ENCODE data around the gene DOK5. TPM values are rescaled to one million over a fixed set of nuclear protein-coding genes. Genes with fewer than 3 reads are reported as not detected.

Gene DOK5
- total and polyA plus RNA-seq, 4 donors: 19.1 to 45.7 (median 32.7) TPM

DNA sequence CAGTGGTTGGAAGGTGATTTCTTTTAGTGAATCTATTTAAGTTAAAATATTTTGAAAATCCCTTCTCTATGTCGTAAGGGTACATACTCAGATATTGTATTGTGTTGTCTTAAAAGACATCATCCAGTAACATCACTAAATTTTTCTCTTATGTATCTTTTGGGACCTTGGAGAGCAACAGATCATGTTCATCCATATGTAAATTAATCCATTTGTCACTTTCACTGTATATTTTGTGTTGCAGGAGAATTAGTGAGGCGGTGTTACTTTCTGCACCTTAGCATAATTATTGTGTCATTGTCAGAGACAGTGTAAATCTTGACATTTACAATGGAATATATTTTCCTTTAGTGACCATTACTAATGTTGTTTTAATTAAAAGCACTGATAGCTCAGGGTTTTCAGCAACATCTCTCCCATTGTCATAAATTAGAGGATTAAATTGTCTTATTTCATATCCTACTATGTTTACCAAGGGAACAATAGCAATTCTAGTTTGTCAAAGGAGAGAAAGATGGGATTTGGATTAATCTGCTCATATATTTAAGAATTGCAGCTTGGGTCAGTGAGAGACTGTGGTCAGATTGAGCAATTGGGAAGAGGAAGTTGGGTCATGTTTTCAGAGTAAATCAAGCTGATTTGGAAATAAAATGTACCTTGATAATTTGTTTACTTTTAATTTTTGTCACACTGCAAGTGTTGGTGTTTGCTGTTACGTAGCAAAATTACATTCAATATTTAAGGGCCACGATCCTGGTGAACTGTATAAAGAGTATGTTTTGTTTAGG is 22.7 kb downstream of the DOK5 start:
- no peaks in the 10 kb centered on the region for H3K36me3 ChIP-seq (ENCODE audit: control insufficient read depth, insufficient read depth, low read length)
- no CpG with 5 or more reads among the region's 4 CpGs for WGBS (ENCODE audit: insufficient coverage)
- H3K27ac ChIP-seq (ENCODE audit: low read depth, low read length): no peak overlapping the region
- DNase-seq (ENCODE audit: low read depth in 4 of 6, low spot score in 6 of 6): peak in 1 of 6 donors; percentile 53
- no peaks in the 10 kb centered on the region for H3K27me3 ChIP-seq (ENCODE audit: control insufficient read depth, insufficient read depth, low read length)
- H3K4me3 ChIP-seq (ENCODE audit: low read depth, low read length): no peak overlapping the region
- H3K9me3 ChIP-seq (ENCODE audit: control insufficient read depth, insufficient read depth, low read length): no peaks in the 10 kb centered on the region
- H3K4me1 ChIP-seq (ENCODE audit: control insufficient read depth, insufficient read depth, low read length): no peaks in the 10 kb centered on the region

DNA sequence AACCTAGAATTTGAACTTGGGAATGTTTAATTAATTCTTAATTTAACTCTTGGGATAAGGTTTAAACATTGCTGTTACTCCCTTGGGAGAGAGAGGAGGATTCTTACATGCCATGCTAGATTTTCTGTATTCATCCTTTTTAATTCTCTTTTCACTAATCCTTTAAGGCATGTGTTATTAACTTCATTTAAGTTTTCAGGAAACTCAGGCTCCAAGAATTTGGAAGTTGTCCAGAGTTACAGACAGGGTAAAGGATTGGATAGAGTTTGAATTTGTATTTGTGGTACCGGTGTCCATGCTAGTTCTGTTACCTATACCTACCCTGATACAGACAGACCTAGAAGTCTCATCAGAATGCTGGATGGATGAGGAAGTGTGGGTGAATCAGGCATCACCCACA is 23.7 kb downstream of the DOK5 start:
- Histone ChIP-seq H3K27me3 (ENCODE audit: control insufficient read depth, insufficient read depth, low read length) (no peaks in the 10 kb centered on the region), H3K9me3 (ENCODE audit: control insufficient read depth, insufficient read depth, low read length) (no peaks in the 10 kb centered on the region), H3K4me1 (ENCODE audit: control insufficient read depth, insufficient read depth, low read length) (no peaks in the 10 kb centered on the region), H3K27ac (ENCODE audit: low read depth, low read length) (no peak overlapping the region), H3K4me3 (ENCODE audit: low read depth, low read length) (no peak overlapping the region), H3K36me3 (ENCODE audit: control insufficient read depth, insufficient read depth, low read length) (no peaks in the 10 kb centered on the region)
- no peak for DNase-seq (ENCODE audit: low read depth in 4 of 6, low spot score in 6 of 6)
- WGBS (ENCODE audit: insufficient coverage): no CpG with 5 or more reads among the region's 1 CpG

GRCh38 chr20:54502179-54502578 is 26.8 kb downstream of the DOK5 start:
- no CpG with 5 or more reads among the region's 4 CpGs for WGBS (ENCODE audit: insufficient coverage)
- Histone ChIP-seq H3K27me3 (ENCODE audit: control insufficient read depth, insufficient read depth, low read length) (no peaks in the 10 kb centered on the region), H3K4me1 (ENCODE audit: control insufficient read depth, insufficient read depth, low read length) (no peaks in the 10 kb centered on the region), H3K27ac (ENCODE audit: low read depth, low read length) (no peak overlapping the region), H3K4me3 (ENCODE audit: low read depth, low read length) (no peak overlapping the region), H3K36me3 (ENCODE audit: control insufficient read depth, insufficient read depth, low read length) (no peaks in the 10 kb centered on the region), H3K9me3 (ENCODE audit: control insufficient read depth, insufficient read depth, low read length) (no peaks in the 10 kb centered on the region)
- no peak for DNase-seq (ENCODE audit: low read depth in 4 of 6, low spot score in 6 of 6)

GRCh38 chr20:54506643-54507042 is 31.2 kb downstream of the DOK5 start:
- Histone ChIP-seq H3K36me3 (ENCODE audit: control insufficient read depth, insufficient read depth, low read length) (no peaks in the 10 kb centered on the region), H3K4me3 (ENCODE audit: low read depth, low read length) (no peak overlapping the region), H3K27me3 (ENCODE audit: control insufficient read depth, insufficient read depth, low read length) (no peaks in the 10 kb centered on the region), H3K4me1 (ENCODE audit: control insufficient read depth, insufficient read depth, low read length) (peaks cover 4% of the 10 kb centered on the region), H3K9me3 (ENCODE audit: control insufficient read depth, insufficient read depth, low read length) (no peaks in the 10 kb centered on the region), H3K27ac (ENCODE audit: low read depth, low read length) (no peak overlapping the region)
- WGBS (ENCODE audit: insufficient coverage): 93% methylated on average over 5 of the region's 6 CpGs
- no peak for DNase-seq (ENCODE audit: low read depth in 4 of 6, low spot score in 6 of 6)

- 32% methylated on average over 4 of the region's 7 CpGs for WGBS (ENCODE audit: insufficient coverage)
These were observed 35.2 kb downstream of the DOK5 start for GRCh38 chr20:54510541-54511129.

GRCh38 chr20:54512694-54513093 is 37.3 kb downstream of the DOK5 start:
- peaks cover 4% of the 10 kb centered on the region for H3K4me1 ChIP-seq (ENCODE audit: control insufficient read depth, insufficient read depth, low read length)
- 100% methylated on average over 2 of the region's 4 CpGs for WGBS (ENCODE audit: insufficient coverage)
- H3K27ac ChIP-seq (ENCODE audit: low read depth, low read length): no peak overlapping the region
- no peaks in the 10 kb centered on the region for H3K27me3 ChIP-seq (ENCODE audit: control insufficient read depth, insufficient read depth, low read length)
- H3K4me3 ChIP-seq (ENCODE audit: low read depth, low read length): no peak overlapping the region
- DNase-seq (ENCODE audit: low read depth in 4 of 6, low spot score in 6 of 6): no peak
- no peaks in the 10 kb centered on the region for H3K36me3 ChIP-seq (ENCODE audit: control insufficient read depth, insufficient read depth, low read length)
- no peaks in the 10 kb centered on the region for H3K9me3 ChIP-seq (ENCODE audit: control insufficient read depth, insufficient read depth, low read length)

More at GRCh38 chr20:54510541-54511129, 35.2 kb downstream of the DOK5 start:
- Histone ChIP-seq H3K36me3 (ENCODE audit: control insufficient read depth, insufficient read depth, low read length) (no peaks in the 10 kb centered on the region), H3K27ac (ENCODE audit: low read depth, low read length) (no peak overlapping the region), H3K27me3 (ENCODE audit: control insufficient read depth, insufficient read depth, low read length) (no peaks in the 10 kb centered on the region), H3K4me1 (ENCODE audit: control insufficient read depth, insufficient read depth, low read length) (peaks cover 4% of the 10 kb centered on the region), H3K4me3 (ENCODE audit: low read depth, low read length) (no peak overlapping the region), H3K9me3 (ENCODE audit: control insufficient read depth, insufficient read depth, low read length) (no peaks in the 10 kb centered on the region)
- DNase-seq (ENCODE audit: low read depth in 4 of 6, low spot score in 6 of 6): peak in 5 of 6 donors; percentile 44 to 90 (median 68)

DNA sequence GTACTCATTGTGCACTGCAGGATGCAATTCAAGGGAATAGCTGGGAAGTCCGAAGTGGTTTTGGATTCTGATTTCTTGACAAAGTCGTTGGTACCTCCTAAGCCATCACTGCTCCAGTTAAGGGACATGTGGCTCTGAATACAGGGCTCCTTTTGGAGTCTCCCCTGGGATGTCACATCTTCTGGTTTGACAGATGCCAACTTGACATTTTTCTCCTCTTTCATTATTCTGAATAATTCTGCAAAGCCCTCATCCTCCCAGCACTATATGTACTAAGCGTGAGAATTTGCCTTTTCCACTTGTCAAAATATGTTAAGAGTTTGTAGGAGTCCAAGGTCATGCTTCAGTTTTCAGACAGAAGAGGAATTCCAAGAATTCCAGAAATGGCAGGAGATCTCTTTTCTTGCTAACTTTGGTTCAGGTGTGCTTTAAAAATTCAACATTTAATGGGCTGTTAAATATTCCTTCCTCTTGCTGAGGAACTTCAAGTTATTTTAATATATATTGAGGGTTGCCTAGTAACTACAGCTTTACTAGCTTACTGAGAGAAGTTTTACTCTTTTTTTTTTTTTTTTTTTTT is 38.7 kb downstream of the DOK5 start:
- no peak overlapping the region for H3K27ac ChIP-seq (ENCODE audit: low read depth, low read length)
- 72% methylated on average over 2 of the region's 3 CpGs for WGBS (ENCODE audit: insufficient coverage)
- H3K4me3 ChIP-seq (ENCODE audit: low read depth, low read length): no peak overlapping the region
- no peaks in the 10 kb centered on the region for H3K27me3 ChIP-seq (ENCODE audit: control insufficient read depth, insufficient read depth, low read length)
- H3K9me3 ChIP-seq (ENCODE audit: control insufficient read depth, insufficient read depth, low read length): no peaks in the 10 kb centered on the region
- peaks cover 4% of the 10 kb centered on the region for H3K4me1 ChIP-seq (ENCODE audit: control insufficient read depth, insufficient read depth, low read length)
- H3K36me3 ChIP-seq (ENCODE audit: control insufficient read depth, insufficient read depth, low read length): no peaks in the 10 kb centered on the region
- DNase-seq (ENCODE audit: low read depth in 4 of 6, low spot score in 6 of 6): no peak

DNA sequence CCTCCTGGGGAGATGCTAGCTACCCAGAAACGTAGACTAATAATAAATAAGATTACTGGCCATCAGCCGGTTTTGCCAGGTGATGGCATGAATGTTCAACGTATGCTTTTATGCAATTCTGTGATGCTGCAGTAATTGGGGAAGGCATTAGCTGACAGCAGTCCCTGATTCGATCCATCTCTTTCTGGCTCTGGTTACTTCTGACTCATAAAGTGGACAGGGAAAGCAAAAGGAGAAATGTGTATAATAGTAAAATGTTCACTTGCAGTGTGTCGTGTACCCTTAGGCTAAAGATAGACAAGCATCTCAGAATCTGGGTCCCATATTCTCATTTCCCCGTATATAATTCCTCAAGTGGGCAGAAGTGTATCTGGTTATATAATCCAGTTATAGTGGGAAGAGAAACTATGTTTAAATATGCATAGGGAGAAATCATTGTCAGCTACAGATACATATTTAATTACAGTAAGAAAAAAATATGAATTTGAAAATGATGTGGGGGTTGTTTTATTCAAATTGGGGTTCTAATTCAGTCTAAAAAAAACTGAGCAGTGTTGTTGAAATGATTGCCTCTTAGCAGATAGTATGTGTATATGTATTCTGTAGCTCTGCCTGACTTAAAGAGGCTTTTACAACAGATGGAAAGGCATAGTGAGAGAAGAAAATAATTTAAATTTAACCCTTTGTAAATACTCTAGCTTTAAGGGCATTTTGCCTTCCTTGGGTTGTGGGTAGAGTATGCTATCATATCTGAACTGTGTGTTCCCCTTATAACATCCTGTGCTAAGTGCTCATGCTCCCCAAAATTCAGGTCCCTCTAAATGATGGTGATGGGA is 40.6 kb downstream of the DOK5 start:
- Histone ChIP-seq H3K36me3 (ENCODE audit: control insufficient read depth, insufficient read depth, low read length) (no peaks in the 10 kb centered on the region), H3K4me1 (ENCODE audit: control insufficient read depth, insufficient read depth, low read length) (no peaks in the 10 kb centered on the region), H3K27ac (ENCODE audit: low read depth, low read length) (no peak overlapping the region), H3K4me3 (ENCODE audit: low read depth, low read length) (no peak overlapping the region), H3K27me3 (ENCODE audit: control insufficient read depth, insufficient read depth, low read length) (no peaks in the 10 kb centered on the region), H3K9me3 (ENCODE audit: control insufficient read depth, insufficient read depth, low read length) (no peaks in the 10 kb centered on the region)
- 88% methylated on average over 2 of the region's 6 CpGs for WGBS (ENCODE audit: insufficient coverage)
- peak in 1 of 6 donors; percentile 56 for DNase-seq (ENCODE audit: low read depth in 4 of 6, low spot score in 6 of 6)

DNA sequence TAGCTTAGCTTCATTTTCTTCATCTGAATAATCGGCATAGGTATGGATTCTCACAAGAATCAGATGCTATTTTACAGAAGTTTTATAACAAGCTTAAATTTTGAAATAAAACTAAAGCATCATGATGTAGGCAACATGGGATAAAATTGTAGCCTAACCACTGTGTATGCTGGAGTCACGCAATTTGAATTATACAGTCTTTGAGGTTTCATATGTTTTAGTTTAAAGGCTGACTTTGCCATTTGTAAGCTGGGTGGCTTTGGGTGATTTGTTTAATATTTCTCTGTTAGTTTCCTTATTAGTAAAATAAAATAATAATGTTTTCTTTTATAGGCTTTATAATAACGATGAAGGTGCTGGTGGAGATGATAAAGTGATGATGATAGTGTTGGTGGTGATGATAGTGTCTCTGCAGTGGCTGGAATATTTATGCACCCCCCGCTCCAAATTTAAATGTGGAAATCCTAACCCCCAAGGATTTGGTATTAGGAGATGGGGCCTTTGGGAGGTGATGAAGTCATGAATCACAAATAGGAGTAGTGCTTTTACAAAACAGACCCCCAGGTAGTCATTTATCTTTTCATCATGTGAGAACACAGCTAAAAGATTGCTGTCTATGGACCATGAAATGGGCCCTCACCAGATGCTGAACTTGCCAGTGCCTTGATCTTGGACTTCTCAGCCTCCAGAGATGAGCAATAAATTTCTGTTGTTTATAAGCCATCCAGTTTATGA is 42.0 kb downstream of the DOK5 start:
- H3K36me3 ChIP-seq (ENCODE audit: control insufficient read depth, insufficient read depth, low read length): no peaks in the 10 kb centered on the region

More for the DNA sequence above, 42.0 kb downstream of the DOK5 start:
- DNase-seq (ENCODE audit: low read depth in 4 of 6, low spot score in 6 of 6): no peak
- H3K27ac ChIP-seq (ENCODE audit: low read depth, low read length): no peak overlapping the region
- no peaks in the 10 kb centered on the region for H3K27me3 ChIP-seq (ENCODE audit: control insufficient read depth, insufficient read depth, low read length)
- WGBS (ENCODE audit: insufficient coverage): 100% methylated on average over 1 of the region's 4 CpGs
- no peaks in the 10 kb centered on the region for H3K9me3 ChIP-seq (ENCODE audit: control insufficient read depth, insufficient read depth, low read length)
- no peaks in the 10 kb centered on the region for H3K4me1 ChIP-seq (ENCODE audit: control insufficient read depth, insufficient read depth, low read length)
- H3K4me3 ChIP-seq (ENCODE audit: low read depth, low read length): no peak overlapping the region

All from spinal cord (tissue), 10 donors.